H9 (cell line): ENCODE results near the gene CASQ1. TPM values are rescaled to one million over a fixed set of nuclear protein-coding genes. Genes with fewer than 3 reads are reported as not detected.

Experiments
- DNase-seq: peaks from one replicate; pipeline ENCODE4 v3.0.0-alpha.2; 2017
- H2AFZ ChIP-seq: one replicate; pipeline ENCODE4 v1.6.1; 2013; ENCODE audit warnings: mild to moderate bottlenecking, low read length, control low read depth, moderate library complexity
- H2AK5ac ChIP-seq: 2 replicates; pipeline ENCODE4 v1.6.1; 2013; ENCODE audit warnings: low read length, control low read depth, mixed read lengths; ENCODE audit not compliant: insufficient read length
- H2BK120ac ChIP-seq: one replicate; pipeline ENCODE4 v1.6.1; 2013; ENCODE audit warnings: low read depth, mild to moderate bottlenecking, low read length, control low read depth, inconsistent platforms; ENCODE audit not compliant: poor library complexity, severe bottlenecking
- H2BK12ac ChIP-seq: 2 replicates; pipeline ENCODE4 v1.6.1; 2013; ENCODE audit warnings: low read length, control low read depth, mixed read lengths, low read depth; ENCODE audit not compliant: insufficient read length
- H2BK15ac ChIP-seq: 2 replicates; pipeline ENCODE4 v1.6.1; 2013; ENCODE audit warnings: low read depth, low read length, control low read depth
- H2BK20ac ChIP-seq: one replicate; pipeline ENCODE4 v1.6.1; 2013; ENCODE audit warnings: low read depth, mild to moderate bottlenecking, low read length, control low read depth, inconsistent platforms; ENCODE audit not compliant: poor library complexity, severe bottlenecking
- H2BK5ac ChIP-seq: 2 replicates; pipeline ENCODE4 v1.6.1; 2013; ENCODE audit warnings: low read length, control low read depth, mixed read lengths; ENCODE audit not compliant: insufficient read length
- H3K14ac ChIP-seq: 2 replicates; pipeline ENCODE4 v1.6.1; 2013; ENCODE audit warnings: low read length, control low read depth; ENCODE audit not compliant: insufficient read depth
- H3K18ac ChIP-seq: 2 replicates; pipeline ENCODE4 v1.6.1; 2013; ENCODE audit warnings: low read depth, mild to moderate bottlenecking, mixed read lengths, low read length, control low read depth; ENCODE audit not compliant: insufficient read length
- H3K23ac ChIP-seq: 2 replicates; pipeline ENCODE4 v1.6.1; 2013; ENCODE audit warnings: low read length, control low read depth, mixed read lengths, low read depth; ENCODE audit not compliant: insufficient read length
- H3K23me2 ChIP-seq: 2 replicates; pipeline ENCODE4 v1.6.1; 2013; ENCODE audit warnings: low read depth, mild to moderate bottlenecking, mixed read lengths, low read length, control low read depth; ENCODE audit not compliant: insufficient read length, poor library complexity, severe bottlenecking
- H3K27ac ChIP-seq: 2 replicates; pipeline ENCODE4 v1.5.1; 2013; ENCODE audit warnings: low read length, control low read depth, mixed read lengths, low read depth; ENCODE audit not compliant: insufficient read length
- H3K27me3 ChIP-seq: 2 replicates; pipeline ENCODE4 v1.6.1; 2013; ENCODE audit warnings: low read length, control low read depth, inconsistent platforms; ENCODE audit not compliant: insufficient read depth
- H3K4ac ChIP-seq: 2 replicates; pipeline ENCODE4 v1.6.1; 2013; ENCODE audit warnings: low read depth, mild to moderate bottlenecking, control low read depth, inconsistent platforms, low read length, moderate library complexity
- H3K4me1 ChIP-seq: 2 replicates; pipeline ENCODE4 v1.6.1; 2013; ENCODE audit warnings: low read length, control low read depth, inconsistent platforms; ENCODE audit not compliant: insufficient read depth
- H3K4me2 ChIP-seq: 2 replicates; pipeline ENCODE4 v1.6.1; 2013; ENCODE audit warnings: low read length, control low read depth, mixed read lengths; ENCODE audit not compliant: insufficient read length, insufficient read depth
- H3K56ac ChIP-seq: 2 replicates; pipeline ENCODE4 v1.6.1; 2013; ENCODE audit warnings: low read depth, mild to moderate bottlenecking, mixed read lengths, low read length, control low read depth; ENCODE audit not compliant: insufficient read length
- H3K79me1 ChIP-seq: 2 replicates; pipeline ENCODE4 v1.6.1; 2013; ENCODE audit warnings: low read depth, mild to moderate bottlenecking, moderate library complexity, low read length, control low read depth, inconsistent platforms; ENCODE audit not compliant: insufficient read depth, poor library complexity, severe bottlenecking
- H3K79me2 ChIP-seq: 2 replicates; pipeline ENCODE4 v1.6.1; 2013; ENCODE audit warnings: low read length, control low read depth, inconsistent platforms; ENCODE audit not compliant: insufficient read depth
- H3K9ac ChIP-seq: 2 replicates; pipeline ENCODE4 v1.6.1; 2013; ENCODE audit warnings: low read length, control low read depth, mixed read lengths; ENCODE audit not compliant: insufficient read length; ENCODE audit errors: extremely low read depth
- H3K9me3 ChIP-seq: one replicate; pipeline ENCODE4 v1.6.1; 2013; ENCODE audit warnings: low read depth, low read length, inconsistent platforms; ENCODE audit not compliant: control insufficient read depth
- H3T11ph ChIP-seq: one replicate; pipeline ENCODE4 v1.6.1; 2013; ENCODE audit warnings: mild to moderate bottlenecking, low read length, control low read depth, inconsistent platforms
- H4K20me1 ChIP-seq: one replicate; pipeline ENCODE4 v1.6.1; 2013; ENCODE audit not compliant: control insufficient read depth, insufficient read length, insufficient read depth
- H4K5ac ChIP-seq: 2 replicates; pipeline ENCODE4 v1.6.1; 2013; ENCODE audit warnings: low read depth, mild to moderate bottlenecking, mixed read lengths, low read length, control low read depth; ENCODE audit not compliant: insufficient read length
- H4K8ac ChIP-seq: replicated peaks from 2 replicates; pipeline ENCODE4 v1.6.1; 2013; ENCODE audit warnings: low read length, control low read depth, mixed read lengths, low read depth; ENCODE audit not compliant: insufficient read length
- H4K91ac ChIP-seq: 2 replicates; pipeline ENCODE4 v1.6.1; 2013; ENCODE audit warnings: low read depth, mild to moderate bottlenecking, moderate library complexity, mixed read lengths, low read length, control low read depth; ENCODE audit not compliant: insufficient read length
- H3K27ac Mint-ChIP-seq, 3 experiments: 2 replicates in 2 of 3; 3 replicates in 1 of 3; pipeline ENCODE4 v1.8.0; 2020 to 2021; ENCODE audit warnings: mixed read lengths in 3 of 3, mild to moderate bottlenecking in 1 of 3, moderate library complexity in 1 of 3
- H3K27me3 Mint-ChIP-seq: 2 replicates; pipeline ENCODE4 v1.8.0; 2021; ENCODE audit warnings: low read depth, mild to moderate bottlenecking, moderate library complexity, mixed read lengths
- H3K36me3 Mint-ChIP-seq, 3 experiments: 2 replicates in 2 of 3; 3 replicates in 1 of 3; pipeline ENCODE4 v1.8.0; 2020 to 2021; ENCODE audit warnings: low read depth in 3 of 3, mixed read lengths in 3 of 3; ENCODE audit not compliant: insufficient read depth in 1 of 3
- H3K4me1 Mint-ChIP-seq, 2 experiments: 2 replicates each; pipeline ENCODE4 v1.8.0; 2020; ENCODE audit warnings: mixed read lengths in 2 of 2
- H3K4me3 Mint-ChIP-seq, 2 experiments: 2 replicates in 1 of 2; 3 replicates in 1 of 2; pipeline ENCODE4 v1.8.0; 2020 to 2021; ENCODE audit warnings: mild to moderate bottlenecking in 2 of 2, mixed read lengths in 2 of 2, moderate library complexity in 1 of 2
- H3K9me3 Mint-ChIP-seq, 2 experiments: 2 replicates in 1 of 2; 3 replicates in 1 of 2; pipeline ENCODE4 v1.8.0; 2020; ENCODE audit warnings: mild to moderate bottlenecking in 2 of 2, mixed read lengths in 2 of 2, moderate library complexity in 1 of 2
- WGBS: extraction: QIAGEN DNeasy Blood & Tissue Kit; methylation state at CpG from one replicate; pipeline ENCODE4 v1.1.7; 2013; ENCODE audit warnings: missing lambda C conversion rate, low lambda C conversion rate, mixed read lengths; ENCODE audit not compliant: insufficient read length; ENCODE audit errors: extremely low coverage; 5-methylcytosine and 5-hydroxymethylcytosine counted together
- total RNA-seq: library from RNA; stranded (reverse); gene quantifications from 2 replicates; pipeline ENCODE4 v1.2.1, GENCODE V29; 2021
- TF ChIP-seq, protein P1 (sequence below): fragments of 200-600 bp; sonication (generic); conservative IDR thresholded peaks from 3 replicates; pipeline ENCODE4 v1.8.0; 2021; ENCODE audit warnings: antibody characterized with exemption, mild to moderate bottlenecking

Gene CASQ1
- total RNA-seq, 1 experiment from 2014 or later, result 0.55 TPM

DNA sequence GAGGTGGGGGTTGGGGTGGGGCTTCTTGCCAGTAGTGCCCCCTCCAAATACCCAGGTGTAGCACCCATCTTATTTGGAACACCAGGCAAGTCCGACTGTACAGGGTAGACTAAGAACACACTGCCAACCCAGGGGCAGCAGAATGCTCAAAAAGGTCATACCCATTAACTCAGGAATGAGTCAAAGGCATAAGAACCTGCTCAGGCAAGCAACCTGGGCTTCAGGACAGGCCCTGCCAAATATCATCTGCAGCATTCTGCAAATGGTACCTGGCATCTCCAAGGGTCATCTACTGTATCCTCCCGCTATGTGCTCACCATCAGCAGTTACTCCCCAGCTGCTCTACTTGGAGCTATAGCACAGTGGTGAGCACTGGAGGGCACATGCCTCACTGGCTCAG is 34.2 kb downstream of the CASQ1 start:
- Histone ChIP-seq H4K8ac (no peak overlapping the region), H3T11ph (no peak overlapping the region), H3K9me3 (no peaks in the 10 kb centered on the region), H3K23ac (no peak overlapping the region), H2AK5ac (no peak overlapping the region), H2BK5ac (no peak overlapping the region), H3K56ac (no peak overlapping the region), H3K18ac (no peak overlapping the region), H2BK12ac (no peak overlapping the region), H3K4ac (no peak overlapping the region), H4K5ac (no peak overlapping the region), H2BK20ac (no peak overlapping the region), H3K79me2 (no peaks in the 10 kb centered on the region), H3K79me1 (no peaks in the 10 kb centered on the region), H3K27ac (no peak overlapping the region), H3K4me1 (no peaks in the 10 kb centered on the region), H4K20me1 (no peaks in the 10 kb centered on the region), H3K27me3 (no peaks in the 10 kb centered on the region), H2BK15ac (no peak overlapping the region), H2BK120ac (no peak overlapping the region), H3K14ac (no peak overlapping the region), H3K9ac (no peak overlapping the region), H2AFZ (no peak overlapping the region), H4K91ac (no peak overlapping the region), H3K4me2 (no peak overlapping the region), H3K23me2 (no peaks in the 10 kb centered on the region)
- no peak overlapping the region for H3K27ac Mint-ChIP-seq
- peaks cover 20 to 69% (median 29%) of the 10 kb centered on the region in 3 experiments; a peak in 6 of 7 replicates for H3K36me3 Mint-ChIP-seq
- H3K4me1 Mint-ChIP-seq, result peaks cover 11 to 14% of the 10 kb centered on the region in 2 experiments
- TF ChIP-seq, protein P1, sequence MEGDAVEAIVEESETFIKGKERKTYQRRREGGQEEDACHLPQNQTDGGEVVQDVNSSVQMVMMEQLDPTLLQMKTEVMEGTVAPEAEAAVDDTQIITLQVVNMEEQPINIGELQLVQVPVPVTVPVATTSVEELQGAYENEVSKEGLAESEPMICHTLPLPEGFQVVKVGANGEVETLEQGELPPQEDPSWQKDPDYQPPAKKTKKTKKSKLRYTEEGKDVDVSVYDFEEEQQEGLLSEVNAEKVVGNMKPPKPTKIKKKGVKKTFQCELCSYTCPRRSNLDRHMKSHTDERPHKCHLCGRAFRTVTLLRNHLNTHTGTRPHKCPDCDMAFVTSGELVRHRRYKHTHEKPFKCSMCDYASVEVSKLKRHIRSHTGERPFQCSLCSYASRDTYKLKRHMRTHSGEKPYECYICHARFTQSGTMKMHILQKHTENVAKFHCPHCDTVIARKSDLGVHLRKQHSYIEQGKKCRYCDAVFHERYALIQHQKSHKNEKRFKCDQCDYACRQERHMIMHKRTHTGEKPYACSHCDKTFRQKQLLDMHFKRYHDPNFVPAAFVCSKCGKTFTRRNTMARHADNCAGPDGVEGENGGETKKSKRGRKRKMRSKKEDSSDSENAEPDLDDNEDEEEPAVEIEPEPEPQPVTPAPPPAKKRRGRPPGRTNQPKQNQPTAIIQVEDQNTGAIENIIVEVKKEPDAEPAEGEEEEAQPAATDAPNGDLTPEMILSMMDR, result no peak
- no peak for DNase-seq
- H3K4me3 Mint-ChIP-seq, result no peak overlapping the region
- H3K27me3 Mint-ChIP-seq, result no peaks in the 10 kb centered on the region
- no peaks in the 10 kb centered on the region for H3K9me3 Mint-ChIP-seq
- no CpG with 5 or more reads among the region's 2 CpGs for WGBS
